ENCODE data around the gene LRRC3.

LRRC3 gene

GRCh38 chr21:44424608-44425306 is 30.6 kb upstream of the LRRC3 start:
- no peak for DNase-seq

DNA sequence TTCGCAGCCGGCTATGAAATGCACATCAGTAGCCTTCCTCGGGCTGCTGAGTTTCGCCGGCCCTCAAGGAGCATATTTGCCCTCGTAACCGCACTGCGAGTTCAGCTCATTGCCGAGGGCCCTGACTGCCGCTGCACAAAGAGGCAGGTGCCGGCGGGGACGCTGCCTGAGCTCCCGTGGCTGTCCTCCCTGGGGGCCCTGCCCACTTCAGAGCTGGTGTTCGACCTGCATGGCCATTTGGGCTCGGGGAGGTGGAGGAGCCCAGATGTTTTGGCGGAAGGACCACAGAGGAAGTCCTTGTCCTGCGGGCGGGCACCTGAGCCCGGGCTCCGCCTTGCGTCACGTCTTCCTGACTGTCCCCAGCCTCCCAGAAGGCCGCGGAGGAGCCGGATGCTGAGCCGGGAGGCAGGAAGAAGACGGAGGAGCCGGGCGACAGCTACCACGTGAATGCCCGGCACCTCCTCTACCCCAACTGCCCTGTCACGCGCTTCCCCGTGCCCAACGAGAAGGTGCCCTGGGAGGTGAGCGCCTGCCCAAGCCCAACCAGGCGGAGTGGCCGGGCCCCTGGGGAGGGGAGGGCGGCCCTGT is 29.9 kb upstream of the LRRC3 start:
- DNase-seq = no peak

DNA sequence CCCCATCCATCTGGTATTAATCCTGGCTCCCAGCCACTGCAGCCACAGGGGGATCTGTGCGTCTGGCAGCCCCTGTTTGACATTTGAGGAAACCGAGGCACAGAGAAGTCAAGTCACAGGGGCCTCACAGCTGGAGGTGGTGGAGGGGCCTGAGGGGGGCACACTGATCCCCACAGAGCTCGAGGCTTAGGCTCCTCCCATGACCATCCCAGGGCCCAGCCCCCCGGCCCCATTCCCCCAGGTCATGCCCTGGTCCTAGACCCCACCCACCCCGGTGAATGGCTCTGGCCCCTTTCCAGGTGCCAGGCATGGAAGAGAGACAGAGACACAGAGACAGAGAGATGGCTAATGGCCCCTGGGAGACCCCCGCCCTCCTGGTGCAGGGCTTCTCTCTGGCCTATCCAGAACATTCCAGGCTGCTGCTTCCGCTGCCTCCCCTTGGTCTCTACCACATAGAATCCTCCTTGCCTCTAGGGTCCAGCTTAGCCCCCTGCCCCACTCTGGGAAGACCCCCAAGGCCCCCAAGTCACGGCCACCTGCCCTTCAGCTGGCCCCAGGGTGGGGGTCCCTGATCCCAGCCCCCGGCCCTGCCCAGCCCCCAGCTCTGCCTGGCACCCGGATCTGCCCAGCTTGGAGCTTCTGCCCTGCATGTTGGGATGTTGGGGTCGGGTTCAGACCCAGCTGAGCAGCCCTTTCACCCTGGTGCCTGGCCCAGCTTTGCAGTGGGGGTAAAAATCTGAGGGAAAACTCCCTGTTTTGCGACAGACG is 29.2 kb upstream of the LRRC3 start:
- DNase-seq = no peak

- DNase-seq = no peak
These were observed 28.6 kb upstream of the LRRC3 start for GRCh38 chr21:44426663-44427191.

DNA sequence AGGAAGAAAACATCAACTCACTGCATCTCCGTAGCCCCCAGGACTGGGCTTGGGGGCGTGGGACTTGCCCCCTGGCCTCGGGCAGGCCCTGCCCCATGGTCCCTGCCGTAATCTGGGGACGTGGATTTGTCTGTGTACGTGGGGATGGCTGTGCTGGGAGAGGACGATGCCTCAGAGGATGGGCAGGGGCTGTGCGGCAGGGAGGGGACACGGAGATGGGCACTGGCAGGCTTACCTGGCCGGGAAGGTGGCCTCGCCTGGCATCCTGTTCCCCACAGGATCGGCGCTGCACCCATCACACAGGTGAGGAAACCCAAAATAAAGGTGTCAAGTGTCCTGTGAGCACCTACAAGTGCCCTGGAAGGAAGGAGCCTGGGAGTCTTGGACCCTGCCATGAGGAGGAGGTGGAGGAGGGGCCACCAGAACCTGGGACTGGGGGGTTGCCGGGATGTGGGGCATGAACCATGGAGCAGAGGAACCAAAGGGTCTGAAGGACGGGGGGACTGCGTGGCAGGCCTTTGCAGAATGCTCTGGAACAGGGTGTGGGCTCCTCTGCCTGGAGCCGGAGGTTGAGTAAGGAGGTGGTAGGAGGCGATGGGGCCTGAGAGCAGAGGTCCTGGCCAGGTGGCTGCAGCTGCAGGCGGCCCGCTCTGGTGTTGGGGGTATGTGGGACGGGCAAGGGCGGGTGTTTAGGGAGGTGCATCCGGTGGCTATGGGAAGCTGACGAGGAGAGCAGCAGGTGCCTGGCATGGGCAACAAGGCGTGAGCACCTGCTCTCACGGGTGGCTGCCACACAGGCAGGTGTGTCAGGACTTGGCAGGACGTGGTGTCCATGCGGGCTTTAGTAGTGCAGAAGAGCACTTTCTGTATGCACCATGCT is 27.8 kb upstream of the LRRC3 start:
- no peak for DNase-seq

GRCh38 chr21:44428281-44428960 is 26.9 kb upstream of the LRRC3 start:
- no peak for DNase-seq

DNA sequence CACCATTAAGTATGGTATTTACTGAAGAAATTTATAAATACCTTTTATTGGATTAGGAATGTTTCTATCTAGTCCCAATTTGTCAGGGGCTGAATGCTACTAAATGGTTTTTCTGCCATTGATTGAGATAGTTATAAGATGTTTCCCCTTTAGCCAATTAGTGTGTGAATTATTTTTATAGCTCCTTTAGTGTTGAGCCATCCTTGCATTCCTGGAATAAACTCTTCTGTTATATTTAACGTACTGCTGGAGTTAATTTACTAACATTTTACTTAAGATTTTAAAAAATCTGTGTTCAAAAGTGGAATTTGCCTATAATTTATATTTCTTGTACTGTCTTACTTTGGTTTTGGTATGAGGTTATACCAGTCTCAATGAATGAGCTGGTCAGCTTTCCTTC is 25.4 kb upstream of the LRRC3 start:
- DNase-seq = no peak

GRCh38 chr21:44431300-44431699 is 24.0 kb upstream of the LRRC3 start:
- no peak for DNase-seq

DNA sequence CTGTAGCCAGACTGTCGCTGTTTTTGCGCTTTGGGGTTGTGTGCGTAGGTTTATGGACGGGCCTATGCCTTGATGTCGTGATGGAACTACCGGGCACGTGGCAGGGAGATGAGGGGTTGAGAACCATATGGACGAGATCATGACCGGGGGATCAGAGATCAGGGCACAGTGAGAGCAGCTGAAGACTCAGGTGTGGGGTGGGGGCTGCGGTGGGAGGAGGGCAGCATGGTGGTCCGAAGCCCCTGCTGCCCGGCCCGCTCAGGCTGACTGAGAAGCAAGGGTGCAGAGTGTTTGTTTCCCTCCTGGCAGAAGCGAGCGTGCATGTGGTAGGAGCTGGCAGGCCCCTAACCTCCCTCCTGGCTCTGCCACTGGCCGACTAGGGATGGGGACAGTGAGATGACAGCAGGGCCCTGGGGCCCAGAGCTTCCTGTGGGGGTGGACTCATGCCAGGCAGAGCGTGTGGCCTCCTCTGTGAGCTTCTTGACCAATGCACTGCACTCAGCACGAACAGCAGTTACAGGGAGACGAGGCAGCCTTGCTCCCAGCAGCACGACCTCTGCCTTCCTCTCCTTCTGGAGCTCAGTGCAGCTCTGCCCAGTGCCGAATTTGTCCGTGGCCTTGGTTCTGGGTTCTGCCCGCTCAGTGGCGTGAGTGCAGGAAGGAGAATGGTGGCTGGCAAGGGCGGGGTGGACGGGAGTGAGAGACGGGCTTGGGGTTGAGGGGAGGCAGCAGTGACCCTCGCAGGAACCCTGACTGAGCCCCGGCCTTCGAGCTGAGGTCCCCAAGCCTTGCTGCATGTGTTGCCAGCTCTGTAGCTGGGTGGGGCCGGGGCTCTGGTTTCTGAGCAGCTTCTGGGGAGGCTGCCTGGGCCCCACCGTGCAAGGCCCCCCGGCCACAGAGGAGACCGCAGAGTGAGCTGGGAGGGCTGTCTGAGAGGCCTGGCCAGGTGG is 22.2 kb upstream of the LRRC3 start:
- no peak for DNase-seq

DNA sequence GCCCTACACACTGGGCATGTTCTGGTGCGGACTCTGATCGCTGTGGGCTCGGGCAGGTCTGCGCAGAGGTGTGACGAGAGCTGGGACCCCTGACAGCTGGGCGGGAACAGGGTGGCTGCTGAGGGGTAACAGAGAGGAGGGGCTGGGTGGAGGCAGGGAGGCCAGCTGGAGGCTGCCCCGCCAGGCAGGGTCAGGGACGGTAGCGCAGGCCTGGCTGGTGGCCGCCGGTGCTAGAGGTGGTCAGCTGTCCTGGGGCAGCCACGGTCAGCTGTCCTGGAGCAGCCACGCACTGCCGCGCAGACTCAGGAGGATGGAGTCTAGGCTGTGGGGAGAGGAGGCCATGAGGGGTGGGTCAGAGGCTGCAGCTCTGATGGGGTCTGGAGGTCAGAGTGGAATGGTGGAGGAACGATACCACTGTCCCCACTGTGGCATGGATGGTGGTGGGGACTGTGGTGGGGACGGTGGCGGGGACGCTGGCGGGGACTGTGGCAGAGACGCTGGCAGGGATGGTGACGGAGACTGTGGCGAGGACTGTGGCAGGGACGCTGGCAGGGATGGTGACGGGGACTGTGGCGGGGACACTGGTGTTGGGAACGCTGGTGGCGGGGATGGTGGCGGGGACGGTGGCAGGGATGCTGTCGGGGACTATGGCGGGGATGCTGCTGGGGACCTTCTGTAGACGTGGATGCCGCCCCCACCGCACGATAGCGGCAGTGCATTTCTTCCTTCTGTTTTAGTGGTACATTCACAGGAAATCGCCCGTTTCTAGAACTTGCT is 21.3 kb upstream of the LRRC3 start:
- DNase-seq = no peak

- no peak for DNase-seq
These were observed 20.8 kb upstream of the LRRC3 start for GRCh38 chr21:44434568-44434925.

- DNase-seq = no peak
These were observed 20.2 kb upstream of the LRRC3 start for GRCh38 chr21:44434936-44435635.

DNA sequence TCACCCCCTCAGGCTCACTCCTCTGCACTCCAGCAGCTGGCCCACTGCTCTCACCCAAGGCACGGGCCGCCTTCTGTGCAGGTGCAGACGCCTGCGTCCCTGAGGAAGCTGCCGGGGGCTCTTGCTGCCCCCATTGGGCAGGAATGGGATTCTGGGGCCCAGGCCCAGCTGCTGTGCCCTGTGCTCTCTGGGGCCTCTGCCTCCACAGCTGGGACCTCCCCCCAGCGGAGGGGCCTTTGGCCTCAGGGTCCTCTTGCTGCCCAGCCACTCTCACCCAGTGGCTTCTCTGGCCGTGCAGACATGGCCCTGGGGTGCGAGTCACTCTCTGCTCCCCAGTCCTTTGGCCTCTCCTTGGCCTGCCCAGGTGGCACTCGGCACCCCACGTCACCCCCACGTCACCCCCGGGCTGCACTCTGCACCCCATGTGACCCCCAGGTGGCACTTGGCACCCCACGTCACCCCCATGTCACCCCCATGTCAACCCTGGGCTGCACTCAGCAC is 19.1 kb upstream of the LRRC3 start:
- no peak for DNase-seq

- no peak for DNase-seq
These were observed 18.4 kb upstream of the LRRC3 start for GRCh38 chr21:44436958-44437357.

DNA sequence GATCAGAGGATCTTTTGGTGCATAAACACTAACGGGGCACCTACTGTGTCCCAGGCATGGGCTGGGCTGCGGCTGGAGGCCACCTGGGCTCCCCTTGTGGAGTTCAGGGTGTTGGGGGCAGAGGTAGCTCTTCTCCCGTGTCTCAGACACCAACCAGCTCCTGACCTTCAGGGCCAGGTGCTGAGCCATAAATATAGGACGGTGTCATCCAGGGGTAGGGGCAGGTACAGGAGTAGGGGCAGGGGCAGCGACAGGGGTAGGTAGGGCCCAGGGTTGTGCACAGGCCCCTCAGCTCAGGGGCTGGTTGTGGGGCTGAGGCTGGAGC is 18.0 kb upstream of the LRRC3 start:
- no peak for DNase-seq

GRCh38 chr21:44437696-44438431 is 17.4 kb upstream of the LRRC3 start:
- no peak for DNase-seq

GRCh38 chr21:44438531-44439210 is 16.6 kb upstream of the LRRC3 start:
- no peak for DNase-seq

- no peak for DNase-seq
These were observed 16.1 kb upstream of the LRRC3 start for GRCh38 chr21:44439211-44439600.
